MG63 (cell line): ENCODE data around the gene RPL28. TPM values are rescaled to one million over a fixed set of nuclear protein-coding genes. Genes with fewer than 3 reads are reported as not detected.

Experiments used
- DNase-seq: peaks from one replicate; pipeline ENCODE4 v3.0.0-alpha.2; 2020
- H3K27me3 ChIP-seq: fragments of 250-450 bp; sonication (Bioruptor Pico); 2 replicates; pipeline ENCODE4 v1.5.1; 2020; ENCODE audit warnings: mild to moderate bottlenecking, moderate library complexity
- H3K36me3 ChIP-seq: fragments of 250-450 bp; sonication (Bioruptor Pico); 2 replicates; pipeline ENCODE4 v1.5.1; 2020; ENCODE audit warnings: mild to moderate bottlenecking, moderate library complexity
- H3K4me3 ChIP-seq: fragments of 250-450 bp; sonication (Bioruptor Pico); 2 replicates; pipeline ENCODE4 v1.5.1; 2020; ENCODE audit warnings: mild to moderate bottlenecking, moderate library complexity
- H3K9me3 ChIP-seq: fragments of 250-450 bp; sonication (Bioruptor Pico); 2 replicates; pipeline ENCODE4 v1.5.1; 2020; ENCODE audit warnings: mild to moderate bottlenecking, moderate library complexity
- total RNA-seq: library from RNA; depleted of rRNA; stranded (reverse); fragments of >200 nt; shearing (Covaris generic); gene quantifications from 2 replicates; pipeline ENCODE4 v1.2.3, GENCODE V29; 2014; ENCODE audit warnings: low replicate concordance

The RPL28 gene
- total RNA-seq, 1 experiment from 2014 or later, result 409 TPM

DNA sequence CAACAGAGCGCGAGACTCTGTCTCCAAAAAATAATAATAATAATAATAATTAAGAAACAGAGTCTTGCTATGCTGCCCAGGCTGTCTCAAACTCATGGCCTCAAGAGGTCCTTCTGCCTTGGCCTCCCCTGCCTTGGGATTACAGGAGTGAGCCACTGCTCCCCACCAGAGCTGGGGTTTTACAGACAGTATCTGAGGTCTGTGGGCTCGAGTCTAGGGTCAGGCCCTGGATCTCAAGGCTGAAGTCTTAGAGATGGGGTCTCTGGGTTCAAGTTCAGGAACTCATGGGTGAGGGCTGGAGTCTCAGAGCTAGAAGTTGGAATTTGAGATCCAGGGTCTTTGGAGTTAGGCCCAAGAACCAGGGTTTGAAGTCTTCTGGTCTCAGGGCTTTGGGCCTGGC, 18.9 kb upstream of the RPL28 start:
- H3K9me3 ChIP-seq, result no peaks in the 10 kb centered on the region
- H3K36me3 ChIP-seq, result no peaks in the 10 kb centered on the region
- peaks cover 11% of the 10 kb centered on the region for H3K27me3 ChIP-seq
- H3K4me3 ChIP-seq, result no peak overlapping the region
- no peak for DNase-seq

GRCh38 chr19:55368106-55368505, 17.6 kb upstream of the RPL28 start:
- no peak overlapping the region for H3K4me3 ChIP-seq
- H3K36me3 ChIP-seq, result no peaks in the 10 kb centered on the region
- H3K9me3 ChIP-seq, result no peaks in the 10 kb centered on the region
- peaks cover 11% of the 10 kb centered on the region for H3K27me3 ChIP-seq
- DNase-seq, result no peak

- peaks cover 11% of the 10 kb centered on the region for H3K27me3 ChIP-seq
- H3K36me3 ChIP-seq, result no peaks in the 10 kb centered on the region
- no peaks in the 10 kb centered on the region for H3K9me3 ChIP-seq
- peak; percentile 66 for DNase-seq
- H3K4me3 ChIP-seq, result no peak overlapping the region
Measured at GRCh38 chr19:55368701-55369563, 16.8 kb upstream of the RPL28 start.

- peak; percentile 43 for DNase-seq
- Histone ChIP-seq H3K36me3 (no peaks in the 10 kb centered on the region), H3K9me3 (no peaks in the 10 kb centered on the region), H3K4me3 (peak overlapping the region; percentile 29), H3K27me3 (peaks cover 11% of the 10 kb centered on the region)
Measured at GRCh38 chr19:55369653-55370304, 16.0 kb upstream of the RPL28 start.

- peak; percentile 39 for DNase-seq
- no peaks in the 10 kb centered on the region for H3K36me3 ChIP-seq
- H3K4me3 ChIP-seq, result peak within 1 kb of the TSS; percentile 29
- no peaks in the 10 kb centered on the region for H3K9me3 ChIP-seq
- peaks cover 11% of the 10 kb centered on the region for H3K27me3 ChIP-seq
Measured at GRCh38 chr19:55370305-55370988, 15.3 kb upstream of the RPL28 start, which contains the start of gene IL11. TSS of gene IL11 (minus strand) at chr19:55370463. CDS start at chr19:55370310, 153 bp downstream.

- Histone ChIP-seq H3K36me3 (no peaks in the 10 kb centered on the region), H3K4me3 (no peak overlapping the region), H3K27me3 (peaks cover 11% of the 10 kb centered on the region), H3K9me3 (no peaks in the 10 kb centered on the region)
- no peak for DNase-seq
Measured at GRCh38 chr19:55372316-55373081, 13.2 kb upstream of the RPL28 start.

DNA sequence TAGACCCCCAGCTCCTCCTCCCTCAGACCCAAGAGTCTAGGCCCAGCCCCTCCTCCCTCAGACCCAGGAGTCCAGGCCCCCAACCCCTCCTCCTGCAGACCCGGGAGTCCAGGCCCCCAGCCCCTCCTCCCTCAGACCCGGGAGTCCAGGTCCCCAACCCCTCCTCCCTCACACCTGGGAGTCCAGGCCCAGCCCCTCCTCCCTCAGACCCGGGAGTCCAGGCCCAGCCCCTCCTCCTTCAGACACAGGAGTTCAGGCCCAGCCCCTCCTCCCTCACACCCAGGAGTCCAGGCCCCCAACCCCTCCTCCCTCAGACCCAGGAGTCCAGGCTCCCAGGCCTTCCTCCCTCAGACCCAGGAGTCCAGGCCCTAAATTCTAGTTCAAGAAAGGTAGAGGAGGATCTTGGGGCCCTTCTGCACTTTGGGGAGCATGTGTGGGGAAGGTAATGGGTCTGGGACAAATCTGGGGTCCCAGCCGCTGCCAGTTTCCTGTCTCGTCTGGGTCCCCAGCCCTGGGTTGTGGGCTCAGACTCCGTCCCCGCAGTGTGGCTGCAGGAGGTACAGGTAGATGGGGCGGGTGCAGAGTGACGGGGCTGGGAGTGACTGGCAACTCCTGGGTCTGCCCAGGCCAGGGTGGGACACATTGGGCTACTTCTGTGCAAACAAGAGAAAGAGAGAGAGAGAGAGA, 12.3 kb upstream of the RPL28 start:
- DNase-seq, result no peak
- H3K4me3 ChIP-seq, result no peak overlapping the region
- H3K27me3 ChIP-seq, result peaks cover 11% of the 10 kb centered on the region

DNA sequence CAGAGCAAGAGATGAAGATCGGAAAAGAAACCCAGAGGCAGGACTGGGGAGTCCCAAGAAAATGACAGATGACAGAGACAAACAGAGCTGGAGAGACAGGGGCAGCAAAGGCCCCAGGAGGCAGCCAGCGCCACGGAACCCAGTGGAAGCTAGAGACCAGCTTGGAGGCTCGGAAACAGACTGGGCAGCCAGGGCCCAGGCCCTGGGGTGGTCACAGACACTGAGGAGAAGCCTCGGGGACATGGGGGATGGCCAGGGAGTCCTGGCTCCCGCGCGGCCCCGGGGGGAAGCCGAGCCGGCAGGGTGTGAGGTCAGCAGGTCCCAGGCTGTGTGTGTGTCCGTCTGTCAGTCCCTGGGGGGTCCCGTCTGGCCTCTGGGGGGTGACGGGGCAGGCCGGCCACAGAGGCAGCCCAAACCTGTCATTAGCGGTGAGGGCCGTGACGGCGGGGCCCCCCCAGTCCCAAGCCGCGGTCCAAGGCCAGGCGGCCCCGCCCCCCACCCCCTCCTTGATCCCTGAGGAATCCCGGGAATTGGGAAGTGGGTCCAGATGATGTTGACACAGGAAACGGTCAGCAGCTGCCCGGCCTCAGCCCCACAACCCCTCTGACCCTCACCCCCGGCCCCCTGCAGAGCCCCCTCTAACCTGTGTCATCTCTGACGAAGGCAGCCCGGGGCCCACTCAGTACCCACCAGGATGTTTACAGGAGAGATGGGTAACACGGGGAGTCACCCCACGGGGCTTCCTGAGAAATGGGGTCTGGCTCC, 11.6 kb upstream of the RPL28 start:
- no peaks in the 10 kb centered on the region for H3K9me3 ChIP-seq
- peaks cover 11% of the 10 kb centered on the region for H3K27me3 ChIP-seq
- no peak for DNase-seq
- no peak overlapping the region for H3K4me3 ChIP-seq
- H3K36me3 ChIP-seq, result no peaks in the 10 kb centered on the region

More for the DNA sequence above, 12.3 kb upstream of the RPL28 start:
- Histone ChIP-seq H3K36me3 (no peaks in the 10 kb centered on the region), H3K9me3 (no peaks in the 10 kb centered on the region)

- no peak for DNase-seq
- H3K36me3 ChIP-seq, result no peaks in the 10 kb centered on the region
Measured at GRCh38 chr19:55376241-55376933, 9.3 kb upstream of the RPL28 start, which contains the start of gene TMEM190. TSS of gene TMEM190 (plus strand) at chr19:55376826. CDS start at chr19:55376854, 28 bp downstream.

GRCh38 chr19:55377356-55378131, 8.2 kb upstream of the RPL28 start:
- Histone ChIP-seq H3K27me3 (no peaks in the 10 kb centered on the region), H3K9me3 (no peaks in the 10 kb centered on the region), H3K4me3 (no peak overlapping the region), H3K36me3 (no peaks in the 10 kb centered on the region; the same call in 1 of the 2 replicates)
- DNase-seq, result no peak

More at GRCh38 chr19:55376241-55376933, 9.3 kb upstream of the RPL28 start, which contains the start of gene TMEM190:
- Histone ChIP-seq H3K27me3 (no peaks in the 10 kb centered on the region; the same call in 1 of the 2 replicates), H3K4me3 (no peak within 1 kb of the TSS), H3K9me3 (no peaks in the 10 kb centered on the region)

DNA sequence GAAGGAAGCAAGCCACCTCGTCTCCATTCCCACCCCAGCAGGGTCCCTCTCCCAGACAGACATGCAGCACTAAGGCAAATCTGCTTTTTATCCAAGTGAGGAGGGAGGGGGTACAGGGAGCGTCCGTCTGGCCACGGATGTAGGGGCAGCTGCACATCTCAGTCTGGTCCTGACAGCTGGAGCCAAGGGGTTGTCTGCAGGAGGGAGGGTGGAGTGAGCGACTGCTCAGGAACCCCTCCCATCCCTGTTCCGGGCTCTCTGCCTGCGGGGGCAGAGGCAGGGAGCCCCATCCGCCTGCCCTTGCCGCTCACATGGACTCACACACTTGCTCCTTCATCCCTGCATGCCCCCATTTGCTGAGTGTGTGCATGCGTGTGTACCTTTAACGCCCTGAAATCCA, 6.6 kb upstream of the RPL28 start:
- no peak overlapping the region for H3K4me3 ChIP-seq
- H3K36me3 ChIP-seq, result no peaks in the 10 kb centered on the region; the same call in 1 of the 2 replicates
- no peaks in the 10 kb centered on the region for H3K9me3 ChIP-seq
- H3K27me3 ChIP-seq, result no peaks in the 10 kb centered on the region
- no peak for DNase-seq

GRCh38 chr19:55382013-55382412, 3.7 kb upstream of the RPL28 start:
- DNase-seq, result no peak
- Histone ChIP-seq H3K9me3 (no peaks in the 10 kb centered on the region), H3K27me3 (no peaks in the 10 kb centered on the region), H3K36me3 (peaks cover 12% of the 10 kb centered on the region), H3K4me3 (no peak overlapping the region)

DNA sequence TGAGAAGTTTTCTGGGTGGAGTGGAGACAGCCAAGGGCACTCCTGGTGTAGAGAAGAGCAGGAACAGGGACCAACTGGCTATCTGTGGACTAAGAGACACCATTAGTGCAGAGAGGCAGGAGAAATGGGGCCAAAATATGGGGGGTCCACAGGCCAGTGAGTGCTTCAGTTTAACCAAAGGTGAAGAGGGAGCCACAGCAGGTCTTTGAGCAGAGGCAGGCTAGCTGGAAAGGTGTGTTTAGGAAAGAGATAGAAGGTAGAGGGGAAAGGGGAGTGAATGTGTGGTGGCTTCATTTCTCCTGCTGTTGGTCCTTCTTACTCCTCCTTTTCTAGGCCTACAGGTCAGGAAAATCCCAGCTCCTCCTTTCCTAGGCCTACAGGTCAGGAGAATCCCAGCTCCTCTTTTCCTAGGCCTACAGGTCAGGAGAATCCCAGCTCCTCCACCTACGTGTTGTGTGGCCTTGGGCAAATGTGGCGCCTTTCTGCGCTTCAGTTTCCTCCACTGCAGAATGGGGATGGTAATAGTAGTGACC, 3.1 kb upstream of the RPL28 start:
- H3K27me3 ChIP-seq, result no peaks in the 10 kb centered on the region
- H3K9me3 ChIP-seq, result no peaks in the 10 kb centered on the region
- H3K4me3 ChIP-seq, result no peak overlapping the region
- DNase-seq, result no peak
- peaks cover 17% of the 10 kb centered on the region for H3K36me3 ChIP-seq
